ENCODE data around the gene INHBB. TPM values are rescaled to one million over a fixed set of nuclear protein-coding genes. Genes with fewer than 3 reads are reported as not detected.

The INHBB gene
- total RNA-seq, 1 experiment from 2014 or later, result 0.27 TPM

DNA sequence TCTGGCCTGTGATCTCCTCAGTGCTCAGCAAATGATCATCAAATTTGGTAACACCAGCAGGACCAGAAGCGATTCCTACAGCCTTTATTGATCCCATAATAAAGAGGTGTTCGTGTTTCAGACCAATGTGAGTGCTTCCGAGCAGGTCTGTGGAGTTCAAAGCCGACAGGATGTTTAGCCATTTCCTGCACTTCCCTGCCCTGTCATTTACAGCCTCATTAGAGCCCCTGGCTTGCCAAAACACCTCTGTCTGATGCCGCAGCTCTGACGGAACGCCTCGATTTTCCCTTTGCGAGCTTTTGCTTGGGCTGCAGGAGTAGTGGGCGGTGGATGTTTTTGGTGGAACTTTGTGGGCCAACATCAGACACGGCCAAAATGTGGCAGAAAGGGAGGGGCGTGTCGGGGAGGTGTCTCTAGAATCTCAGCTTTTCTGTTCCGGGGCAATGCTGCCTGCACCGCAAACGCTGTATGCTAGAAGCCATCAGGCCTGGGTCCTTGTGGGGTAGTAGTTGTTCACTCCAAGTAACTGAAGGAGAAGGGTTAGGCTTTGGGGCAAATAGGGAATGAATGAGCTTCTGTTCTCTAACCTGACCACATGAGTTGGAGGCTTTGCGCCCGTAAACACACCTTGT lies 26.1 kb upstream of the INHBB start:
- TF ChIP-seq JUND (IDR thresholded peaks at IDR 0.05) (no peak), SRF (IDR thresholded peaks at IDR 0.05; ENCODE audit: low read depth) (no peak), TCF7L2 (IDR thresholded peaks at IDR 0.05; ENCODE audit: borderline replicate concordance, extremely low read depth, insufficient read depth, insufficient read length) (no peak), FOSL1 (IDR thresholded peaks at IDR 0.05; ENCODE audit: low read depth) (no peak), SP1 (IDR thresholded peaks at IDR 0.05; ENCODE audit: low read depth) (no peak), YY1 (IDR thresholded peaks at IDR 0.05; ENCODE audit: extremely low read depth, insufficient replicate concordance, low read depth, low read length) (no peak), CBX3 (IDR thresholded peaks at IDR 0.05; ENCODE audit: low read depth) (no peak), EZH2phosphoT487 (IDR thresholded peaks at IDR 0.05; ENCODE audit: borderline replicate concordance) (no peak), ZFX (IDR thresholded peaks at IDR 0.05) (no peak), ELF1 (IDR thresholded peaks at IDR 0.05; ENCODE audit: borderline replicate concordance, low read depth) (no peak), ATF3 (IDR thresholded peaks at IDR 0.05) (no peak)
- TF ChIP-seq, protein P1, sequence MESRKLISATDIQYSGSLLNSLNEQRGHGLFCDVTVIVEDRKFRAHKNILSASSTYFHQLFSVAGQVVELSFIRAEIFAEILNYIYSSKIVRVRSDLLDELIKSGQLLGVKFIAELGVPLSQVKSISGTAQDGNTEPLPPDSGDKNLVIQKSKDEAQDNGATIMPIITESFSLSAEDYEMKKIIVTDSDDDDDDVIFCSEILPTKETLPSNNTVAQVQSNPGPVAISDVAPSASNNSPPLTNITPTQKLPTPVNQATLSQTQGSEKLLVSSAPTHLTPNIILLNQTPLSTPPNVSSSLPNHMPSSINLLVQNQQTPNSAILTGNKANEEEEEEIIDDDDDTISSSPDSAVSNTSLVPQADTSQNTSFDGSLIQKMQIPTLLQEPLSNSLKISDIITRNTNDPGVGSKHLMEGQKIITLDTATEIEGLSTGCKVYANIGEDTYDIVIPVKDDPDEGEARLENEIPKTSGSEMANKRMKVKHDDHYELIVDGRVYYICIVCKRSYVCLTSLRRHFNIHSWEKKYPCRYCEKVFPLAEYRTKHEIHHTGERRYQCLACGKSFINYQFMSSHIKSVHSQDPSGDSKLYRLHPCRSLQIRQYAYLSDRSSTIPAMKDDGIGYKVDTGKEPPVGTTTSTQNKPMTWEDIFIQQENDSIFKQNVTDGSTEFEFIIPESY (IDR thresholded peaks at IDR 0.05; ENCODE audit: extremely low read depth, insufficient replicate concordance, low read length), result no peak
- ATAC-seq, result no peak
- no peaks in the 10 kb centered on the region for H4K20me1 ChIP-seq (ENCODE audit: insufficient read depth)
- intact Hi-C loops (cut with micrococcal nuclease), result no loop called here
- no peak for DNase-seq (ENCODE audit: low read depth, low spot score)
- H3K4me3 ChIP-seq (replicated peaks in 1 of 2; ENCODE audit: low read depth in 1 of 2, low read length in 2 of 2), result no peak overlapping the region
- no peaks in the 10 kb centered on the region for H3K27me3 ChIP-seq (ENCODE audit: insufficient read depth, low read length)
- ChIA-PET POLR2A (no interaction called here), CTCF (no interaction called here), RAD21 (ENCODE audit: low non-redundant PET in 1 of 2, low total read pairs in 2 of 2, uncharacterized antibody in 2 of 2, unreplicated experiment in 2 of 2) (no interaction called here)
- no TSS peak for BruUV-seq (replicated peaks)
- peaks cover 2 to 9% of the 10 kb centered on the region in 2 experiments; a peak in 3 of 4 replicates for H3K4me1 ChIP-seq (ENCODE audit: control insufficient read depth in 1 of 2, insufficient read depth in 2 of 2, low read length in 2 of 2)
- no peak overlapping the region for H2AFZ ChIP-seq (ENCODE audit: low read depth, low read length, poor library complexity, severe bottlenecking)
- H3K9me3 ChIP-seq (ENCODE audit: control insufficient read depth in 1 of 2, insufficient read depth in 1 of 2, low read depth in 1 of 2, low read length in 2 of 2), result no peaks in the 10 kb centered on the region
- no peaks in the 10 kb centered on the region for H3K79me2 ChIP-seq (ENCODE audit: insufficient read depth, low read length)
- no peaks in the 10 kb centered on the region for H3K36me3 ChIP-seq (ENCODE audit: control insufficient read depth in 1 of 2, insufficient read depth in 2 of 2, low read length in 2 of 2)
- H3K9ac ChIP-seq (ENCODE audit: low read length), result no peak overlapping the region
- no peak overlapping the region for H3K27ac ChIP-seq (ENCODE audit: low read depth, low read length)
- H3K9me2 ChIP-seq (ENCODE audit: insufficient read depth), result no peaks in the 10 kb centered on the region
- no peak overlapping the region for H3K4me2 ChIP-seq (ENCODE audit: low read length)

Data from HCT116 (cell line).